GM21447 (cell line): ENCODE results near the gene DBET.
"Not testable (repeated sequence)": the region's sequence is repeated elsewhere in the genome, so short reads cannot be mapped to it uniquely, and the experiment has no call there.

Experiments
- ATAC-seq: cut with Tn5 transposase; IDR thresholded peaks from one replicate; pipeline ENCODE4 v1.9.1; 2021; ENCODE audit not compliant: unreplicated experiment

DBET gene

DNA sequence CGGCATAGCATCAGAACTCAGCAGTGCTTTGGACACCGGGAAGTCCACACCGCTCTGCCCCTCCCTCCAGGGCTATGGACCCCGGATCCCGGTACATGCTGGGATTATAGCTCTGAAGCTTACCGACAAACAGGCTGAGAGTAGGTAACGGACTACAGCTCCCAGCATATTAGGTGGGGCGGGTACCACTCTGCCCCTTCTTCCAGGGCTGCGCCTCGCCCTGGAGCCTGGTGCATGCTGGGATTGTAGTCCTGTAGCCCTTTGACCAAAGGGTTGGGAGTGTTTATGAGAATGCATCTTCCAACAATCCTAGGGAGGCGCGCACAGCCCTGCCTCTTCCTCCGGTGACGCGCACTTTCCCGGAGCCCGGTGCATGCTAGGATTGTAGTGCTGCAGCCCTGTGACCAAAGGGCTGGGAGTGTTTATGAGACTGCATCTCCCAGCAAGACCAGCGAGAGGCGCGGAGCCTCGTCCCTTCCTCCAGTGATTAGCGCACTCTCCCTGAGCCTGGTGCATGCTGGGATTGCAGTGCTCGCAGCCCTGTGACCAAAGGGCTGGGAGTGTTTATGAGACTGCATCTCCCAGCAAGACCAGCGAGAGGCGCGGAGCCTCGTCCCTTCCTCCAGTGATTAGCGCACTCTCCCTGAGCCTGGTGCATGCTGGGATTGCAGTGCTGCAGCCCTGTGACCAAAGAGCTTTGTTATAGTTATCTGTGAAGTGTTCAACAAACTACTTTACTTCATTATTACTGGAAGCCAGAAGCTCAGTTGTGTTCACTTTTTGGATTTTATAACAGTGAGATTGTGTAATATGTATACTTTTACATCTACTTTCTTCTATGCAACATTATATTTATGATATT is 14.7 kb upstream of the DBET start:
- ATAC-seq, result not testable (repeated sequence)

- ATAC-seq, result not testable (repeated sequence)
These were observed 5.3 kb upstream of the DBET start for GRCh38 chr4:190058997-190059396.

DNA sequence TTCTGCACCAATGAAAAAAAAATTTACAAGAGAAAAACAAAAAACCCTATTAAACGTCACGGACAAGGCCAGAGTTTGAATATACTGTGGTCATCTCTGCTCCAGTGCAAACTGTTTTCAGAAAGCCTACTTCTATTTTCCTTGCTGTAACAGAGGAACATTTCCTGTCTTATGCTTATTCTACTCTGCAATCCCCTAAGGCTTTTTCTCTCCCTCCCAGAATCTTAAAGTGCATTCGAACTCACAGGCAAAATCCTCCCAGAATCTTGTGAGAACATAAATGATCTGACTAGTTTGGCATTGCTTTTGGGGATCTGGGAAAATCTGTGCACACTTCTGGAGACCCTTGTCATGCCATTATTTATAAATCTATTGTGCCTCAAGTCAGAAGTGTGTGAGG is 503 bp downstream of the DBET start:
- not testable (repeated sequence) for ATAC-seq

DNA sequence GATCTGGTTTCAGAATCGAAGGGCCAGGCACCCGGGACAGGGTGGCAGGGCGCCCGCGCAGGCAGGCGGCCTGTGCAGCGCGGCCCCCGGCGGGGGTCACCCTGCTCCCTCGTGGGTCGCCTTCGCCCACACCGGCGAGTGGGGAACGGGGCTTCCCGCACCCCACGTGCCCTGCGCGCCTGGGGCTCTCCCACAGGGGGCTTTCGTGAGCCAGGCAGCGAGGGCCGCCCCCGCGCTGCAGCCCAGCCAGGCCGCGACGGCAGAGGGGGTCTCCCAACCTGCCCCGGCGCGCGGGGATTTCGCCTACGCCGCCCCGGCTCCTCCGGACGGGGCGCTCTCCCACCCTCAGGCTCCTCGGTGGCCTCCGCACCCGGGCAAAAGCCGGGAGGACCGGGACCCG is 4.0 kb downstream of the DBET start:
- not testable (repeated sequence) for ATAC-seq

GRCh38 chr4:190093052-190093451 is 28.8 kb downstream of the DBET start:
- not testable (repeated sequence) for ATAC-seq

- not testable (repeated sequence) for ATAC-seq
These were observed 29.7 kb downstream of the DBET start for GRCh38 chr4:190094031-190094430.

DNA sequence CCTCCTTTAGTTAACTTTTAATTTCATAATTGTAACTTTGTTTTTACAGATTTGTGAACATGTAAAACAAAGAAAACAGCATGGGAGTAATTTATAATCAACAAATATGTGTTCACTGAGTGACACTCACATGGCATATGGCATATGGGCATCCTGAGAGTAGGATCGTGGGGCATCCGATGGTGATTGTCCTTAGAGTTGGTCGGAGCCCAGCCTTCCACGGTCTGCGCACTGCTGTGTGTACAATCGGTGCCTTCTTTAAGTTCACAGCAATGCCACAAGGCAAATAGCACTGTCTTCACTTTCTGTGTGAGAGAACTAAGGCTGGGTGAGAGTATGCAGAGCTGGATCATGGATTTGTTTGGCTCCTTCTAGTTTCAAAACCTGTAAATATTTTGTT is 31.0 kb downstream of the DBET start:
- not testable (repeated sequence) for ATAC-seq

- ATAC-seq, result not testable (repeated sequence)
These were observed 35.3 kb downstream of the DBET start for GRCh38 chr4:190099605-190100004.

GRCh38 chr4:190101525-190101924 is 37.2 kb downstream of the DBET start:
- not testable (repeated sequence) for ATAC-seq

- not testable (repeated sequence) for ATAC-seq
These were observed 41.9 kb downstream of the DBET start for GRCh38 chr4:190106191-190106590.

GRCh38 chr4:190106611-190107480 is 42.5 kb downstream of the DBET start:
- ATAC-seq, result not testable (repeated sequence)

DNA sequence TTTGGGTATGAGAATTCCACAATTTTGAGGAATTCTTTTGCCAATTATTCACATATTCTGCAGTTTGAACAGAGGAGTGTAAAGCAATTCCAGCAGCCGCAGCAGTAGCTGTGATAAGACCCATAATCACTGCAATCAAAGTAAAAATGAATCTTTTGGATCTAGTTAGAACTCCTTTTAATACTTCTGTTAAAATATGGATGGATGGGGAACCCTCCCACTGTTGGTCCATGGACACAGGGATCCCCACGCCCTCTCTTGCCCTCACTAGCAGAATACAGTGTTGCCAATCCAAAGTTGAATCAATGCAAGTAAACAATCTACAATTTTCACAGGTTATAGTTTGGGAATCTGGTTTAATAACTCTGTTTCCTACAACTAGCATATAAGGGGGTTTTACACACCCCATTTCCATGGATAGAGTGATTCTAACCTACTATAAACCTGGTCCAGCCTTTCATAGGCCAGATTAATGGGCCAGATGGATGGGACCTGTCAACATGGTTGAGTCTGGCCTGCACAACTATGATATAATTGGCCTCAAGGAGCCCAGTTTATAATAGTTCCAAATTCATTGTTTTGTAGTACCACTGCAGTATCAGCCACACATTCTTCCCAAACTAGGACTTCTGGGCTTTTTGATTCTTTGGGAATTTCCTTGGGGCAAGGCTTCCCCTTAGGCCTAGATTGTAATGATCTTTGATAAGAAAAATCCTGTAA is 43.6 kb downstream of the DBET start:
- not testable (repeated sequence) for ATAC-seq

GRCh38 chr4:190108756-190109155 is 44.5 kb downstream of the DBET start:
- not testable (repeated sequence) for ATAC-seq

- ATAC-seq, result not testable (repeated sequence)
These were observed 45.2 kb downstream of the DBET start for GRCh38 chr4:190109390-190110011.

- not testable (repeated sequence) for ATAC-seq
These were observed 45.7 kb downstream of the DBET start for GRCh38 chr4:190110033-190110432.

GRCh38 chr4:190110570-190111295 is 46.4 kb downstream of the DBET start:
- not testable (repeated sequence) for ATAC-seq

GRCh38 chr4:190112879-190113278 is 48.6 kb downstream of the DBET start:
- not testable (repeated sequence) for ATAC-seq

DNA sequence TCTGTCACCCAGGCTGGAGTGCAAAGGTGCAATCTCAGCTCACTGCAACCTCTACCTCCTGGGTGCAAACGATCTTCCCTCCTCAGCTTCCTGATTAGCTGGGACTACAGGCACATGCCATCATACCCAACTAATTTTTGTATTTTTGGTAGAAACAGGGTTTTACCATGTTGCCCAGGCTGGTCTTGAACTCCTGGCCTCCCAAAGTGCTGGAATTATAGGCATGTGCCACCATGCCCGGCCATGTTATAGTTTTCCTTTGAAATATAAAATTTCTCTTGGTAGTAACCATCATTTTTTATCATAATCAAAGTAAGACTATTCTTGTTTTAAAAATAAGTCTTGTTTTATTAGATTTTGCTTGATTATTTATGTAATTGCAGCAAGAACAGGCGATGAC is 50.7 kb downstream of the DBET start:
- ATAC-seq, result not testable (repeated sequence)
